K562 (cell line): ENCODE results near the gene MPG. TPM values are rescaled to one million over a fixed set of nuclear protein-coding genes. Genes with fewer than 3 reads are reported as not detected.

ENCODE experiments used
- ARID1B ChIP-seq: fragments of 450-650 bp; IDR thresholded peaks from 2 replicates; pipeline ENCODE4 v1.6.1; 2016; ENCODE audit warnings: antibody characterized with exemption, mild to moderate bottlenecking, inconsistent platforms
- ARNT ChIP-seq, 2 experiments: fragments of 450-650 bp; IDR thresholded peaks; 2 replicates each; pipeline ENCODE4 v1.6.1; 2016; ENCODE audit warnings: mild to moderate bottlenecking in 1 of 2
- BACH1 ChIP-seq: fragments of 200-800 bp; sonication (Bioruptor generic); IDR thresholded peaks from 2 replicates; pipeline ENCODE4 v1.6.1; 2016; ENCODE audit warnings: missing genetic modification characterization, missing compliant biosample characterization
- BMI1 ChIP-seq: fragments of 150-350 bp; IDR thresholded peaks from 2 replicates; pipeline ENCODE4 v1.6.1; 2014; ENCODE audit warnings: low read length
- BRD4 ChIP-seq: fragments of 200-600 bp; sonication (generic); IDR thresholded peaks from 2 replicates; pipeline ENCODE4 v1.6.1; 2017; ENCODE audit warnings: inconsistent platforms
- FOXK2 ChIP-seq, 2 experiments: fragments of 450-650 bp; IDR thresholded peaks in 1 of 2; conservative IDR thresholded peaks in 1 of 2; 2 replicates each; pipeline ENCODE4 v1.6.1; 2016; ENCODE audit warnings: low read depth in 2 of 2, mild to moderate bottlenecking in 1 of 2
- MCM7 ChIP-seq, 2 experiments: fragments of 450-650 bp; IDR thresholded peaks; 2 replicates each; pipeline ENCODE4 v1.6.1; 2016 to 2018
- POLR2G ChIP-seq: fragments of 200-400 bp; formaldehyde crosslinking; IDR thresholded peaks from 2 replicates; pipeline ENCODE4 v1.6.1; 2017; ENCODE audit warnings: low read depth, mild to moderate bottlenecking, antibody characterized with exemption, low read length, moderate library complexity
- POU5F1 ChIP-seq: fragments of 150-350 bp; IDR thresholded peaks from 2 replicates; pipeline ENCODE4 v1.6.1; 2014; ENCODE audit warnings: borderline replicate concordance, low read length, low read depth, mild to moderate bottlenecking; ENCODE audit not compliant: partially characterized antibody
- SOX6 ChIP-seq: fragments of 450-650 bp; IDR thresholded peaks from 2 replicates; pipeline ENCODE4 v1.6.1; 2014; ENCODE audit warnings: mild to moderate bottlenecking
- TBP ChIP-seq: optimal IDR thresholded peaks from 2 replicates; pipeline ENCODE3; 2011; ENCODE audit warnings: low read depth, low read length, improper control_type of control experiment
- TRIM24 ChIP-seq, 2 experiments: fragments of 450-650 bp; IDR thresholded peaks; 2 replicates each; pipeline ENCODE4 v1.6.1; 2016
- USF1 ChIP-seq: sonication (generic); formaldehyde crosslinking; IDR thresholded peaks from 2 replicates; pipeline ENCODE4 v1.9.0; 2022; ENCODE audit warnings: mild to moderate bottlenecking, missing genetic modification reagents
- ZBED1 ChIP-seq: IDR thresholded peaks from 2 replicates; pipeline ENCODE4 v1.6.1; 2014
- ZBTB9 ChIP-seq: fragments of 450-650 bp; formaldehyde crosslinking; IDR thresholded peaks from 2 replicates; pipeline ENCODE4 v1.4.0; 2020; ENCODE audit warnings: mild to moderate bottlenecking, moderate library complexity
- ZNF143 ChIP-seq: sonication (generic); formaldehyde crosslinking; IDR thresholded peaks from 2 replicates; pipeline ENCODE4 v1.9.0; 2022; ENCODE audit warnings: mild to moderate bottlenecking, missing genetic modification reagents
- ZNF324 ChIP-seq: fragments of 250-450 bp; sonication (Bioruptor Pico); IDR thresholded peaks from 2 replicates; pipeline ENCODE4 v1.4.0; 2020; ENCODE audit warnings: mild to moderate bottlenecking
- ZNF583 ChIP-seq: fragments of 250-450 bp; sonication (Bioruptor Pico); IDR thresholded peaks from 2 replicates; pipeline ENCODE4 v1.4.0; 2020
- ZNF695 ChIP-seq: fragments of 450-650 bp; formaldehyde crosslinking; IDR thresholded peaks from 2 replicates; pipeline ENCODE4 v1.4.0; 2020; ENCODE audit warnings: mild to moderate bottlenecking, moderate library complexity
- ZNF699 ChIP-seq: fragments of 250-450 bp; sonication (Bioruptor Pico); IDR thresholded peaks from 2 replicates; pipeline ENCODE4 v1.8.0; 2021; ENCODE audit warnings: mild to moderate bottlenecking, moderate library complexity; ENCODE audit not compliant: insufficient replicate concordance
- ZNF707 ChIP-seq: fragments of 250-450 bp; sonication (Bioruptor Pico); conservative IDR thresholded peaks from 2 replicates; pipeline ENCODE4 v1.8.0; 2022; ENCODE audit warnings: inconsistent platforms, mild to moderate bottlenecking, moderate library complexity
- polyA plus RNA-seq, 8 experiments: library from polyadenylated mRNA; depleted of rRNA in 4 of 8; stranded (reverse) in 5 of 8; unstranded in 3 of 8; fragments of >200 nt; fragmentation: Nextera tagmentation in 2 of 8; fragmentation: Illumina TruSeq in 1 of 8; extraction: Ambion mirVana in 2 of 8; extraction: Trizol in 1 of 8; gene quantifications; 2 replicates each; pipeline versions ENCODE4 v1.2.1 to v1.2.3, GENCODE V29; 2011 to 2014; ENCODE audit warnings: inconsistent platforms in 1 of 8, missing spikeins in 1 of 8
- total RNA-seq, 7 experiments: library from RNA; depleted of rRNA in 6 of 7; stranded (reverse); fragments of >200 nt in 6 of 7; fragmentation: Illumina TruSeq in 2 of 7; extraction: Trizol in 2 of 7; gene quantifications; 2 replicates each; pipeline versions ENCODE4 v1.2.1 to v1.2.3, GENCODE V29; 2011 to 2021; ENCODE audit warnings: low replicate concordance in 1 of 7
- TF ChIP-seq, protein P1 (sequence below): fragments of 450-650 bp; IDR thresholded peaks from 2 replicates; pipeline ENCODE4 v1.6.1; 2017; ENCODE audit warnings: antibody characterized with exemption, mild to moderate bottlenecking
- TF ChIP-seq, protein P2 (sequence below): fragments of 450-650 bp; IDR thresholded peaks from 2 replicates; pipeline ENCODE4 v1.7.0; 2016; ENCODE audit warnings: borderline replicate concordance

Gene MPG
- total and polyA plus RNA-seq, 9 of the 15 experiments (the other 6 are each of a cell fraction or from before 2014, with no cell fraction given), result 0.42 to 226 (median 36.2) TPM

GRCh38 chr16:77807-78443 lies at the start of gene MPG (continued):
- TF ChIP-seq, protein P1, sequence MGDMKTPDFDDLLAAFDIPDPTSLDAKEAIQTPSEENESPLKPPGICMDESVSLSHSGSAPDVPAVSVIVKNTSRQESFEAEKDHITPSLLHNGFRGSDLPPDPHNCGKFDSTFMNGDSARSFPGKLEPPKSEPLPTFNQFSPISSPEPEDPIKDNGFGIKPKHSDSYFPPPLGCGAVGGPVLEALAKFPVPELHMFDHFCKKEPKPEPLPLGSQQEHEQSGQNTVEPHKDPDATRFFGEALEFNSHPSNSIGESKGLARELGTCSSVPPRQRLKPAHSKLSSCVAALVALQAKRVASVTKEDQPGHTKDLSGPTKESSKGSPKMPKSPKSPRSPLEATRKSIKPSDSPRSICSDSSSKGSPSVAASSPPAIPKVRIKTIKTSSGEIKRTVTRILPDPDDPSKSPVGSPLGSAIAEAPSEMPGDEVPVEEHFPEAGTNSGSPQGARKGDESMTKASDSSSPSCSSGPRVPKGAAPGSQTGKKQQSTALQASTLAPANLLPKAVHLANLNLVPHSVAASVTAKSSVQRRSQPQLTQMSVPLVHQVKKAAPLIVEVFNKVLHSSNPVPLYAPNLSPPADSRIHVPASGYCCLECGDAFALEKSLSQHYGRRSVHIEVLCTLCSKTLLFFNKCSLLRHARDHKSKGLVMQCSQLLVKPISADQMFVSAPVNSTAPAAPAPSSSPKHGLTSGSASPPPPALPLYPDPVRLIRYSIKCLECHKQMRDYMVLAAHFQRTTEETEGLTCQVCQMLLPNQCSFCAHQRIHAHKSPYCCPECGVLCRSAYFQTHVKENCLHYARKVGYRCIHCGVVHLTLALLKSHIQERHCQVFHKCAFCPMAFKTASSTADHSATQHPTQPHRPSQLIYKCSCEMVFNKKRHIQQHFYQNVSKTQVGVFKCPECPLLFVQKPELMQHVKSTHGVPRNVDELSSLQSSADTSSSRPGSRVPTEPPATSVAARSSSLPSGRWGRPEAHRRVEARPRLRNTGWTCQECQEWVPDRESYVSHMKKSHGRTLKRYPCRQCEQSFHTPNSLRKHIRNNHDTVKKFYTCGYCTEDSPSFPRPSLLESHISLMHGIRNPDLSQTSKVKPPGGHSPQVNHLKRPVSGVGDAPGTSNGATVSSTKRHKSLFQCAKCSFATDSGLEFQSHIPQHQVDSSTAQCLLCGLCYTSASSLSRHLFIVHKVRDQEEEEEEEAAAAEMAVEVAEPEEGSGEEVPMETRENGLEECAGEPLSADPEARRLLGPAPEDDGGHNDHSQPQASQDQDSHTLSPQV, result peak; percentile 21; the same call in 1 of the 2 replicates
- TF ChIP-seq USF1 (CRISPR knock-in tag) (peak; percentile 69), POU5F1 (no peak), TBP (peak; percentile 45), ZNF583 (no peak), ZNF699 (CRISPR knock-in tag) (no peak), ZNF324 (CRISPR knock-in tag) (no peak), POLR2G (peak; percentile 82), ZBED1 (no peak), SOX6 (0 out of 2 replicates have a peak, but pooled peaks have one; percentile 5), ARNT (IDR thresholded peaks at IDR 0.05) (no peak), ZNF143 (CRISPR knock-in tag) (no peak), BRD4 (no peak), TRIM24 (IDR thresholded peaks at IDR 0.05) (no peak), ZNF707 (CRISPR knock-in tag) (no peak), ARID1B (no peak), FOXK2 (conservative IDR thresholded peaks at IDR 0.05 in 1 of 2, IDR thresholded peaks at IDR 0.05 in 1 of 2; ENCODE audit: low read depth in 2 of 2) (no peak), BACH1 (tag) (no peak), ZBTB9 (CRISPR knock-in tag) (no peak), BMI1 (no peak), ZNF695 (CRISPR knock-in tag) (no peak), MCM7 (IDR thresholded peaks at IDR 0.05) (no peak)
- TF ChIP-seq, protein P2, sequence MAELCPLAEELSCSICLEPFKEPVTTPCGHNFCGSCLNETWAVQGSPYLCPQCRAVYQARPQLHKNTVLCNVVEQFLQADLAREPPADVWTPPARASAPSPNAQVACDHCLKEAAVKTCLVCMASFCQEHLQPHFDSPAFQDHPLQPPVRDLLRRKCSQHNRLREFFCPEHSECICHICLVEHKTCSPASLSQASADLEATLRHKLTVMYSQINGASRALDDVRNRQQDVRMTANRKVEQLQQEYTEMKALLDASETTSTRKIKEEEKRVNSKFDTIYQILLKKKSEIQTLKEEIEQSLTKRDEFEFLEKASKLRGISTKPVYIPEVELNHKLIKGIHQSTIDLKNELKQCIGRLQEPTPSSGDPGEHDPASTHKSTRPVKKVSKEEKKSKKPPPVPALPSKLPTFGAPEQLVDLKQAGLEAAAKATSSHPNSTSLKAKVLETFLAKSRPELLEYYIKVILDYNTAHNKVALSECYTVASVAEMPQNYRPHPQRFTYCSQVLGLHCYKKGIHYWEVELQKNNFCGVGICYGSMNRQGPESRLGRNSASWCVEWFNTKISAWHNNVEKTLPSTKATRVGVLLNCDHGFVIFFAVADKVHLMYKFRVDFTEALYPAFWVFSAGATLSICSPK, result no peak
